Activated CD8-positive, alpha-beta T cell treated with anti-CD3 and anti-CD28 coated beads for 36 hours (primary cell): ENCODE measurements around the gene DNASE1L3. TPM values are rescaled to one million over a fixed set of nuclear protein-coding genes. Genes with fewer than 3 reads are reported as not detected.

Experiments
- ATAC-seq: fragments of 200-7000 bp; cut with Tn5 transposase; one replicate; pipeline ENCODE4 v1.10.0; 2021; ENCODE audit warnings: mild to moderate bottlenecking, moderate library complexity
- CTCF ChIA-PET: fragments of 350-600 bp; sonication (Branson Sonifier 250); formaldehyde crosslinking; loops from one replicate; lab custom pipeline; 2021; ENCODE audit warnings: antibody characterized with exemption; lab: Charles Lee
- POLR2A ChIA-PET: fragments of 350-600 bp; sonication (Branson Sonifier 250); formaldehyde crosslinking; loops from one replicate; lab custom pipeline; 2021; ENCODE audit warnings: antibody characterized with exemption; lab: Charles Lee
- DNase-seq: peaks from one replicate; pipeline ENCODE4 v3.0.0-alpha.2; 2020
- H3K27ac Mint-ChIP-seq: one replicate; pipeline ENCODE4 v1.8.0; 2021; ENCODE audit warnings: mild to moderate bottlenecking, mixed read lengths
- H3K27me3 Mint-ChIP-seq: one replicate; pipeline ENCODE4 v1.8.0; 2021; ENCODE audit warnings: mixed read lengths
- H3K36me3 Mint-ChIP-seq: one replicate; pipeline ENCODE4 v1.8.0; 2021; ENCODE audit warnings: low read depth, mixed read lengths
- H3K4me1 Mint-ChIP-seq: one replicate; pipeline ENCODE4 v1.8.0; 2021; ENCODE audit warnings: low read depth, mixed read lengths
- H3K4me3 Mint-ChIP-seq: one replicate; pipeline ENCODE4 v1.8.0; 2021; ENCODE audit warnings: mild to moderate bottlenecking, moderate library complexity, mixed read lengths
- H3K9me3 Mint-ChIP-seq: one replicate; pipeline ENCODE4 v1.8.0; 2021; ENCODE audit warnings: mixed read lengths
- CTCF ChIP-seq: fragments of 200-600 bp; IDR thresholded peaks from one replicate; pipeline ENCODE4 v1.8.0; 2022; ENCODE audit warnings: antibody characterized with exemption, mild to moderate bottlenecking
- intact Hi-C: fragments of 100-400 bp; cut with micrococcal nuclease; formaldehyde crosslinking; loops from one replicate; pipeline ENCODE4 v1.10.0; 2022
- total RNA-seq, 2 experiments: library from RNA; stranded (reverse); gene quantifications; one replicate each; pipeline ENCODE4 v1.2.3, GENCODE V29; 2021

DNASE1L3 gene
- total RNA-seq, 2 experiments from 2014 or later = not detected

DNA sequence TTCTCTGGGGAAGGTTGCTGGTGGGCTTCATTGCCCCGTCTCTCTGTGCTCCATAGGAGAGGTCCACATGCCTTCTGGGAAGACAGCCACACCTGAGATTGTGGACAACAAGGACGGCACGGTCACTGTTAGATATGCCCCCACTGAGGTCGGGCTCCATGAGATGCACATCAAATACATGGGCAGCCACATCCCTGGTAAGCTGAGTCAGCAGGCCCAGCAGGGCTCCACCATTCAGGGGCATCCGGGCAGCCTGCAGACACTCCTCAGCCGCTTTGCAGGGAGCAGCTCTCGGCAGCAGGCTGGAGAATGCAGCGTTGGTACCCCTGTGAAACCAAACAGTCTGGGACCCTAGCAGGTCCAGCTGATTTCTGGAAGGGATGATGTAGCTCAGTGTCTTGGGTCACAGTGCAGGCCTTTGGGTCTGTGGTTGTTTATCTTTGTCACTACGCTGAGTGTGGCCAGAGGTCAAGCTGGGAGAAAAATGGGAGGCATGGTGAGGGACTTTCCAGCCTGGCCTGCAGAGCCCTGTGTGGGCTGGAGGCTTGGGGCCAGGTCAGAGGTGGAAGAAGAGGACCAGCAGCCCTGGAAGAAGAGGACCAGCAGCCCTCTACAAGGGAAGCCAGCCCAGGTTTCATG is 67.2 kb downstream of the DNASE1L3 start:
- H3K4me3 Mint-ChIP-seq = no peak overlapping the region
- CTCF ChIA-PET = no interaction called here
- DNase-seq = no peak
- H3K27me3 Mint-ChIP-seq = no peaks in the 10 kb centered on the region
- intact Hi-C loops = no loop called here
- H3K9me3 Mint-ChIP-seq = no peaks in the 10 kb centered on the region
- peaks cover 3% of the 10 kb centered on the region for H3K36me3 Mint-ChIP-seq
- POLR2A ChIA-PET = interaction anchor here (0.7 kb wide), 1 partner anchor 24 kb away, joined by 3 read pairs; no protein-coding TSS in a partner anchor
- peak overlapping the region; percentile 38 for H3K27ac Mint-ChIP-seq
- no peaks in the 10 kb centered on the region for H3K4me1 Mint-ChIP-seq
- ATAC-seq = no peak
- no peak for TF ChIP-seq CTCF

Other genes with a start within 250 kb of the DNASE1L3 start
- 10 to 100 TPM; 26.3 to 28.4 TPM for gene FLNB, start 202.6 kb downstream of the DNASE1L3 start, total RNA-seq
- 1 to 10 TPM; 3.3 to 3.7 TPM for gene ABHD6, start 26.8 kb upstream of the DNASE1L3 start, total RNA-seq
- gene RPP14, start 95.3 kb upstream of the DNASE1L3 start, total RNA-seq = 10 to 100 TPM; 16.1 to 18.0 TPM
- 1 to 10 TPM; 8.4 to 9.6 TPM for gene HTD2, start 95.5 kb upstream of the DNASE1L3 start, total RNA-seq
- gene PXK, start 121.9 kb upstream of the DNASE1L3 start, total RNA-seq = 10 to 100 TPM; 22.2 to 23.6 TPM
- gene PDHB, start 222.9 kb upstream of the DNASE1L3 start, total RNA-seq = 10 to 100 TPM; 53.9 to 58.8 TPM